MM.1S (cell line): ENCODE data around the gene NSD2.

ENCODE experiments used
- EZH2 ChIP-seq: fragments of 300-600 bp; sonication (generic); optimal IDR thresholded peaks from 2 replicates; pipeline ENCODE3; 2017; ENCODE audit warnings: low read depth, mild to moderate bottlenecking, antibody characterized with exemption, low read length, mixed read lengths
- TF ChIP-seq, protein P1 (sequence below): fragments of 300-600 bp; sonication (generic); IDR thresholded peaks from 2 replicates; pipeline ENCODE4 v1.5.1; 2016; ENCODE audit warnings: antibody characterized with exemption, low read length, mixed read lengths

DNA sequence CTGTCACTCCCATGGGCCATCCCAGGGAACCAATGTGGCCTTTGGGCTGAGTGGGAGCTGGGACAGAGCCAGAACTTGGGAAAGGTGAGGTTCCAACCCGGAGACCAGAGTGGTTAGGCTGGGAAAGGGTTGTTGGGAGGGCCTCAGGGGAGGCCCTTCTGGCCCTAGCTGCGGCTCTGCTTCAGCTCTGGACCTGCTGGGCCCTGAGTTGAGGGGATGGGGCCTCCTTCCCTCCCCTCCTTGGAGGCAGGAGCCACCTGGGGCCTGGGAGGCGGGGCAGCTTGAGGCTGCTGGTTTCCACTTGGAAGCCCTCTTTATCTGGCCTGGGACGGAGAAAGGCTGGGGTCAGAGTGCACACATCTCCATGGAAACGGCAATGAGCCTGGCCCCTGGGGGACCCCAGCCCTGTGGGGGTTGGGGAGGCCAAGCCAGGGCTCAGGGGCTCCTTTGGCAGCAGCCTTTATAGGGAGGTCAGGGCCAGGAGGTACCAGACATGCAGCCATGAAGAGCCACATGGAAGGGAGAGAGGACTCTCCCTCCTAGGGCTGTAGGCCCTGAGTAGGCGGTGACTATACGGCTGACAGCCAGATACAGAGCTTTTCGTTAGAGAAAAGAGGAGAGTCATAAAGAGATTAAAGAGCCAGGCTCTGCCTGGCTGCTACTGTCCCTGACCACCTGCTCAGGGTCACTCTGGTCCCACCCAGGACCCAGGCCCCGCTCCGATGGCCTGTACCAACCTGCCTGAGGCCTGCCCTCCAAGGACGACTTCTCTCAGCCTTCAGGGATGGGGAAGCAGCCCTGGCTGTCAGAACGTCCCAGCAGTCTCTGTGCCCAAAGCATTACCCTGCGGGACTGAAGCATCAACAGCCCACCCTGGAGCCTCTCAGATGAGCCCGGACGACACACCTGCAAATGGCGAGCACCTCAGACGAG lies 6.9 kb upstream of the NSD2 start:
- TF ChIP-seq EZH2: no peak
- TF ChIP-seq, protein P1, sequence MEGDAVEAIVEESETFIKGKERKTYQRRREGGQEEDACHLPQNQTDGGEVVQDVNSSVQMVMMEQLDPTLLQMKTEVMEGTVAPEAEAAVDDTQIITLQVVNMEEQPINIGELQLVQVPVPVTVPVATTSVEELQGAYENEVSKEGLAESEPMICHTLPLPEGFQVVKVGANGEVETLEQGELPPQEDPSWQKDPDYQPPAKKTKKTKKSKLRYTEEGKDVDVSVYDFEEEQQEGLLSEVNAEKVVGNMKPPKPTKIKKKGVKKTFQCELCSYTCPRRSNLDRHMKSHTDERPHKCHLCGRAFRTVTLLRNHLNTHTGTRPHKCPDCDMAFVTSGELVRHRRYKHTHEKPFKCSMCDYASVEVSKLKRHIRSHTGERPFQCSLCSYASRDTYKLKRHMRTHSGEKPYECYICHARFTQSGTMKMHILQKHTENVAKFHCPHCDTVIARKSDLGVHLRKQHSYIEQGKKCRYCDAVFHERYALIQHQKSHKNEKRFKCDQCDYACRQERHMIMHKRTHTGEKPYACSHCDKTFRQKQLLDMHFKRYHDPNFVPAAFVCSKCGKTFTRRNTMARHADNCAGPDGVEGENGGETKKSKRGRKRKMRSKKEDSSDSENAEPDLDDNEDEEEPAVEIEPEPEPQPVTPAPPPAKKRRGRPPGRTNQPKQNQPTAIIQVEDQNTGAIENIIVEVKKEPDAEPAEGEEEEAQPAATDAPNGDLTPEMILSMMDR: no peak
